ENCODE data around the gene WDPCP. TPM values are rescaled to one million over a fixed set of nuclear protein-coding genes. Genes with fewer than 3 reads are reported as not detected.
A peak's percentile ranks its signal among the peaks of the same experiment; 100 is the strongest.

The WDPCP gene
- total and polyA plus RNA-seq, 2 of the 13 experiments (the other 11 are each of a cell fraction or from before 2014, with no cell fraction given): 2.9 to 5.2 TPM

DNA sequence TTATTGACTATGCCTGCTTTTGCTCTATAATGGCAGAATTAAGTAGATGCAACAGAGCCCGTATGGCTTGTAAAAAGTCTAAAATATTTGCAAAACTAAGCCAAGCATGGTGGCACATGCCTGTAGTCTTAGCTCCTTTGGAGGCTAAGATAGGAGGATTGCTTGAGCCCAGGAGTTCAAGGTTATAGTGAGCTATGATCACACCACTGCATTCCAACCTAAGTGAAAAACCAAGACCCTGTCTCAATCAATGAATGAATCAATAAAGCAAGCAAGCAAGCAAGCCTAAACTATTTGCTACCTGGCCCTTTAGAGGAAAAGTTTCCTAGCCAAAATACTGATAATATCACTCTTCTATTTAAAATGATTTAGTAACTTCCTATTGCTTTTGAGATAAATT is 277.7 kb downstream of the WDPCP start (continued):
- no peak for TF ChIP-seq ZBTB8A (CRISPR knock-in tag; IDR thresholded peaks at IDR 0.05; ENCODE audit: borderline replicate concordance, low read depth)
- TF ChIP-seq SAFB2 (CRISPR knock-in tag; IDR thresholded peaks at IDR 0.05; ENCODE audit: borderline replicate concordance, low read depth): no peak
- TF ChIP-seq SIX4 (CRISPR knock-in tag; IDR thresholded peaks at IDR 0.05): no peak

DNA sequence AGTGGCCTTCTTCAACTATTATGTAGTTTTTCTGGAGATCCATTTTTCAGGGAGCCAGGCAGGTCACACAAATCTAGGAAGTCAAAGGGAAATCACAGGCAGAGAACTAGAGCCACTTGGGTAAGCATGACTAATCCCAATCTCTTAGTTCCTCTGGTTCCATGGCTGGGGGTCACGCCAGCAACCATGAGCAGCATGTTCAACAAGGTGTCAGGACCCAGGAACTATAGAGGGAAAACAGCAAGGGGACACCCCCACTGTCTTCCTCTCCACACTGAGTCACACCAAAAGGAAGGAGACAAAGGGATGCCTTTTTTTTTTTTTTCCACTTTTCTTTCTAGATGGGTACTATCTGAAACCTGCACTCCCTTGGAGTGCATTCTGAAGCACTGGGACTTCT is 286.8 kb downstream of the WDPCP start:
- in situ Hi-C loops (cut with HindIII; ENCODE audit: extremely low pct_ligation_motif_present, low pct_unique_long_range_greater_than_20kb): no loop called here
- WGBS (ENCODE audit: low lambda C conversion rate): 100% methylated on average over 1 of the region's 1 CpG

More for the DNA sequence above, 286.8 kb downstream of the WDPCP start:
- Histone ChIP-seq H3K36me3 (replicated peaks in 1 of 2; ENCODE audit: control insufficient read depth in 1 of 2, insufficient read depth in 2 of 2, low read length in 2 of 2) (no peaks in the 10 kb centered on the region), H3K9ac (ENCODE audit: insufficient read depth, low read depth, low read length) (no peak overlapping the region), H3K9me3 (ENCODE audit: low read length) (peaks cover 27% of the 10 kb centered on the region), H3K27ac (ENCODE audit: extremely low read length, insufficient read depth, low read length) (no peak overlapping the region), H2AFZ (ENCODE audit: low read length) (no peak overlapping the region), H3K4me3 (replicated peaks in 1 of 3; ENCODE audit: insufficient read depth in 1 of 3, low read depth in 2 of 3, low read length in 3 of 3) (no peak overlapping the region), H3K79me2 (ENCODE audit: insufficient read depth, low read length) (no peaks in the 10 kb centered on the region), H3K4me2 (ENCODE audit: low read depth, low read length) (no peak overlapping the region), H3K4me1 (ENCODE audit: insufficient read depth, low read length) (peaks cover 9% of the 10 kb centered on the region), H3K27me3 (ENCODE audit: control insufficient read depth in 1 of 2, insufficient read depth in 2 of 2, low read length in 2 of 2) (no peaks in the 10 kb centered on the region), H4K20me1 (ENCODE audit: insufficient read depth, low read length) (no peaks in the 10 kb centered on the region)
- TF ChIP-seq ZNF616 (CRISPR knock-in tag; IDR thresholded peaks at IDR 0.05; ENCODE audit: low read depth): peak; percentile 100
- no peak for TF ChIP-seq ZBTB42 (CRISPR knock-in tag; IDR thresholded peaks at IDR 0.05)
- TF ChIP-seq SPEN (CRISPR knock-in tag; IDR thresholded peaks at IDR 0.05; ENCODE audit: low read depth): no peak
- TF ChIP-seq SMARCC2 (IDR thresholded peaks at IDR 0.05): no peak
- TF ChIP-seq ZBTB3 (CRISPR knock-in tag; IDR thresholded peaks at IDR 0.05; ENCODE audit: borderline replicate concordance, low read depth): no peak
- TF ChIP-seq, protein P1, sequence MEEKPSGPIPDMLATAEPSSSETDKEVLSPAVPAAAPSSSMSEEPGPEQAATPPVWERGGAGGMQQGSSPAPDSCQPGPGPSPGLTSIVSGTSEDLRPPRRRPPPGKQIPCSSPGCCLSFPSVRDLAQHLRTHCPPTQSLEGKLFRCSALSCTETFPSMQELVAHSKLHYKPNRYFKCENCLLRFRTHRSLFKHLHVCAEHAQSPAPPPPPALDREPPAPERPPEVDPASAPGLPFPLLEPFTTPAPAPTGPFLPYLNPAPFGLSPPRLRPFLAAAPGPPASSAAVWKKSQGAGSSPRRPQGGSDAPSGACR (CRISPR knock-in tag; IDR thresholded peaks at IDR 0.05): no peak
- TF ChIP-seq, protein P2, sequence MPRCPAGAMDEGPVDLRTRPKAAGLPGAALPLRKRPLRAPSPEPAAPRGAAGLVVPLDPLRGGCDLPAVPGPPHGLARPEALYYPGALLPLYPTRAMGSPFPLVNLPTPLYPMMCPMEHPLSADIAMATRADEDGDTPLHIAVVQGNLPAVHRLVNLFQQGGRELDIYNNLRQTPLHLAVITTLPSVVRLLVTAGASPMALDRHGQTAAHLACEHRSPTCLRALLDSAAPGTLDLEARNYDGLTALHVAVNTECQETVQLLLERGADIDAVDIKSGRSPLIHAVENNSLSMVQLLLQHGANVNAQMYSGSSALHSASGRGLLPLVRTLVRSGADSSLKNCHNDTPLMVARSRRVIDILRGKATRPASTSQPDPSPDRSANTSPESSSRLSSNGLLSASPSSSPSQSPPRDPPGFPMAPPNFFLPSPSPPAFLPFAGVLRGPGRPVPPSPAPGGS (CRISPR knock-in tag; IDR thresholded peaks at IDR 0.05): no peak
- DNase-seq (ENCODE audit: low spot score) (no peak), FAIRE-seq (no peak), ATAC-seq (no peak)
- CTCF ChIA-PET (ENCODE audit: low intra/inter-chr PET ratio, low total read pairs): interaction anchor here (1.6 kb wide), 1 partner anchor 223 kb away, joined by 8 read pairs; no protein-coding TSS in a partner anchor
- POLR2A ChIA-PET: no interaction called here
- intact Hi-C loops (cut with micrococcal nuclease; ENCODE audit: unreplicated experiment): loop anchor here (1.0 to 10.0 kb wide), 4 partner anchors 109 to 517 kb away; partner anchors contain the start of gene OTX1
- no TSS peak for BruUV-seq (replicated peaks)

Measured in HepG2 (cell line).